Measurements from ENCODE around the gene MRNIP.

Gene MRNIP, protein sequence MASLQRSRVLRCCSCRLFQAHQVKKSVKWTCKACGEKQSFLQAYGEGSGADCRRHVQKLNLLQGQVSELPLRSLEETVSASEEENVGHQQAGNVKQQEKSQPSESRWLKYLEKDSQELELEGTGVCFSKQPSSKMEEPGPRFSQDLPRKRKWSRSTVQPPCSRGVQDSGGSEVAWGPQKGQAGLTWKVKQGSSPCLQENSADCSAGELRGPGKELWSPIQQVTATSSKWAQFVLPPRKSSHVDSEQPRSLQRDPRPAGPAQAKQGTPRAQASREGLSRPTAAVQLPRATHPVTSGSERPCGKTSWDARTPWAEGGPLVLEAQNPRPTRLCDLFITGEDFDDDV

DNA sequence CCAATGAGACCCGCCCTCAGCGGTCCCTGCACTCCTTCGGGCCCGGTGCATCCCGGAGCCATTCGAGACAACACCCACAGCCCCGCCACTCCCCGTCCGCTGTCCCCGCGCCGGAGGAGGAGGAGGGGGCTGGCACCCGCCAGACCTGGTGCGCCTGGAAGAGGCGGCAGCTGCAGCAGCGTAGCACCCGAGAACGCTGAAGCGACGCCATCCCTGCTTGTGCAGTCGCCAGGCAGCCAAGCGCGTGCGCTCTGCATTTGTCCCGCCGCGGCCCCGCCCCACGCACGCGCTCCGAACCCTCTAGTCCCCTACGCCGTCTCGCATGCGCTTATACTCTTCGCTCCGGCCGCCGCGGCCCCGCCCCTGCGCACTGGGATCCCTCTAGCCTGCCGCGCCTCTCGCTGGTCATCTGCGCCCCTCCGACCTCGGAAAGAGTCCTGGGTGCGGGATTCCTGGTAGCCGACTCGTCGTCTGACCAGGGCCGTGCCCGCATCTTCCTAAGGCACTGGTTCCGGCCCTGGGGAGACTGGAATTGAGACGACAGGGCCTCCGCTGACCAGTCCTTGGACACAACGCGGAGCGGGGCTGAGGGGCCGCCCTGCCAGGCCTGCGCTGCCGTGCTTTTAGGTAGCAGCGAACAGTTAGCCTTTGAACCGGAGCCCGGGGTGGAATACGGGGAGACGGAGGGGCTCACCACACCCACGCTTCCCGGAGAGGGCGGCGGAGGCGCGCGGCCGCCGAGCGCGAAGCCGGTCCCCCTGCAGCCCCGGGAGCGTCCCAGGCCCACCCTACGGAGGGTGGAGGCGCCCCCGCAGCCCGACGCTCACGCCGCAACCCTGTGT lies at the start of gene MRNIP:
TSS of gene MRNIP (minus strand) at position 232 of the 842 bp plus-strand sequence. CDS start at position 211, 21 bp downstream.
- peak; percentile 86 for DNase-seq (ENCODE audit: low read depth)

DNA sequence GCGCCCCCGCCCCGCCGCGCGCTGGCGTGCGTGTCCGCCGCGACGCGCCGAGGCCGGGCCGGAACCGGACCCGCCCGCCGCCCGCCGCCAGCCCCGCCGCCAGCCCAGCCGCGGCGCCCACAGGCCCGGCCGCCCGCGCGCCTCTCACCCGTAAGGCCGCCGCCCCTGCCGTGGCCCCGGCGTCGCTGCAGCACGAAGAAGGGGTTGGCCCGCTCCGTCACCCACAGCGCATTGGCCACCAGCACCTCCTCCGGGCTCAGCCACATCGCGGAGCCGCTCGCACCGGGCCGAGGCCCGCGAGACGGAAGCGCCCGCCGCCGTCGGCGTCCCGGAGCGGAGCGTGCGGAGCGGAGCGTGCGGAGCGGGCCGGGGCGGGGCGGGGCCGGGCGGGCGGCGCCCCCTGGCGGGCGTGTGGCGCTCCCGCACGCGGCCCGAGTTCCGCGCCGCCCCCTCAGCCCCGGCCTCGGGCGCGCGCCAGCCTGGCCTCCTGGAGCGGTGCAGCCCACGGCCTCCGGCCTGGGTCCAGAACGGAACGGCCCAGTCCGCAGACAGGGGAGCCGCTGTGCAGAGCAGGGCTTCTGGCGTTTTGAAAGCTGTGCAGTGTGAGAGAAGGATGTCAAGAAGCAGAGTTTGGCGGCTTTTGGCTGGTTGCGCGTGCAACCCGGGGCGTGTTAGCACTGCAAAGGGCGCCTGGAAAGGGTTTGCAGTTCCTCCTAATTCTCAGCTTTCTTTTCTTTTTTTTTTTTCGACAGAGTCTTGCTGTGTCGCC lies 49.1 kb upstream of the MRNIP start, which contains the start of gene TBC1D9B:
TSS of gene TBC1D9B (minus strand) at position 342 of the 769 bp plus-strand sequence. CDS start at position 266, 76 bp downstream.
- DNase-seq (ENCODE audit: low read depth), result peak; percentile 53

DNA sequence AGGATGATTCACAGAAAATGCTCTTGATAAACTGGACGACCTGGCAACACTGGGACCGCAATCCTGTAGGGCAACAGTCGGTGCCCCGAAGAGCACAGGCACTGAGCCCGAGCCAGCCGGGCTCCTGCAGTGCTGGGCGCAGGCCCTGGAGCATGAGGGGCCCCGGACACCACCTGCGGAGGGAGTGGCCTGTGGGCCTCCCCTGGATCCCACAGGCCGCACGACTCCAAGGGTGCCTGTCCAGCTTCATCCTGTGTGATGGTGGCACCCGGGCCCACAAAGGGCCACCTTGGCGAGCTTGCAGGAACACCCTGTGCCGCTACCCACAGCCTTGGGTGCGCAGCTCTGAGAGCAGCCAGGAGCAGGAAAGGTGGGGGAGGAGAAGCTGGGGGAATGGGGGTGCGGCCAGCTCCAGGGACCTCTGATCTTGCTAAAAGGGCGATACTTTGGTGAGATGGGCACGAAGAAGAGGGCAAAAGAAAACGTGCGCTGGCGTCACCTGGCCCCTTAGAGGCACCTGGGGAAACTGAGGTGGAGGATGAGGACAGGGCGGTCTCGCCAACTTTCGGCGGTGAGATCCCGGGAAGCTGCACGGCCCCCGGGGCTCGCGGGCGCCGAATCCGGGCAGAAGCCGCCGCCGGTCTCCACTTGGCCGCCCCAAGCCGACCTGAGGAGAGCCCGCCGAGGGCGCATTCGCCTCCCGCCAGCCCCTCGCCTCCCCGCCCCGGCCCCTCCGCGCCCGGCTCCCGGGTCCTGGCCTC lies 48.4 kb upstream of the MRNIP start:
- DNase-seq (ENCODE audit: low read depth), result no peak

DNA sequence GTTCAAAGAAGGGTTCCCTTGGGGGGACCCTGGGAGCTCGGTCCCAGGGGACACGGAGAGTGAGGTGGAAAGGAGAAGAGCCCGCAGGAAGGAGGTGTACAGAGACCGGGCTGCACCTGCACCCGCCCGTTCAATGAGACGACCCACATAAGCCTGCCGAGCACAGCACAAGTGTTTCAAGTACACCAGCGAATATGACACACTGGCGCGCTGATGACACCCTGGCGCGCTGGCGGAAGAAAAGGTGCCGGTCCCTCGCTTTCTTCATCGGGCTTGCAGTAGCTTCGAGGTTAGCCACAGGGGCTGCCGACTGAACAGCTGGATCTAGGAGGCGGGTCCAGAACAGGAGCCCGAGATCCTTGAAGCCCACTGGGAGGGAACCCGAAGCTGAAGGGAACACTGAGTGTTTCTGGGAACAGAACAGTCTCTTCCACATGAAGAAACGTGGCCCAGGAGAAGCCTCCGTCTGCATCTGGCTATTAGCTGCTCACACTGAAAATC lies 47.7 kb upstream of the MRNIP start:
- DNase-seq (ENCODE audit: low read depth), result no peak

DNA sequence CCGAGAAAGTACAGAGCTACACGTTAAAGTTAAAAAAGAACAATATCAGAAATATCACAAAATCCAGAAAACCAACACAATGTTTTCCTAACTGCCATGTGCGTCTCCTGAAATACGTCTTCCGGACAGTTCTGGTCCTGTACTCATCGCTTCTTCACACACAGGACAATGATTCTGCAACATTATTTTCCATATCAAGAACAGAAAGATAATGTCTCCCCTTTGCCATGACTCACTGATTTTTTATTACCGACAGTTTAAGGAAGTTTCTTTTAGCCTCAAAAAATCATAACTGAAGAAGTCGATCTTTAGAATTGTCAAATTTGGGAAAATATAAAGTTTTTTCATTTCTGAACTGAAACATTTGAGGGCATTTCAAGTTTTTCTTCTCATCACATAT lies 46.5 kb upstream of the MRNIP start:
- DNase-seq (ENCODE audit: low read depth), result no peak

DNA sequence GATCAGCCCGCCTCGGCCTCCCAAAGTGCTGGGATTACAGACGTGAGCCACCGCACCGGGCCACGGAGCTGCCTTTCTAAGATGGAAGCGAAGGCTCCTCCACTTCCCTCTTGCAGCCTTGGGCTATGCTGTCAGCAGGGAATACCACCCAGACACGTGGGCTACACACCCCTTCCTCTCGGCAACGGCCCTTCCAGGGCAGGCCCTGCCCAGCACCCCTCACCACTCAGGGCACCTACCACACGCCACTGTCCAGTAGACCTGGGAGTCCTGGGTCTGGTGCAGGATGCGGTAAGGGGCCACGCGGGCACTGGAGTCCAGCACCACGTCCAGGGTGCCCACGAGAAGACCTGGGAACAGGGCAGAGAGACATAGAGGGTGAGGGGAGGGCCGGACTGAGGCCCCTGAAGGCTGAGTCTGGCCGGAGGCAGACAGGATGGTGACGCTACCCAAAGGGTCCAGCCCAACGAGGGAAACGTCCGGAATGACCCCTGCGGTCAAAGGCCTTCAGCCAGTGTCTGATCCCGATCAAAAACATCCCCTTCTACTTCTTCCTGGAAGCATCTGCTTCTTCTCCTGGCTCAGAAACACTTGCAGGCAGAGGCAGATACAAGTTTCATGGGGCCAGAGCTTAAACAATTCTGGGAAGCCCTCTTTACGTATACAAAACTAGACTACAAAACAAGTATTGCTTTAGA lies 46.0 kb upstream of the MRNIP start:
- no peak for DNase-seq (ENCODE audit: low read depth)

DNA sequence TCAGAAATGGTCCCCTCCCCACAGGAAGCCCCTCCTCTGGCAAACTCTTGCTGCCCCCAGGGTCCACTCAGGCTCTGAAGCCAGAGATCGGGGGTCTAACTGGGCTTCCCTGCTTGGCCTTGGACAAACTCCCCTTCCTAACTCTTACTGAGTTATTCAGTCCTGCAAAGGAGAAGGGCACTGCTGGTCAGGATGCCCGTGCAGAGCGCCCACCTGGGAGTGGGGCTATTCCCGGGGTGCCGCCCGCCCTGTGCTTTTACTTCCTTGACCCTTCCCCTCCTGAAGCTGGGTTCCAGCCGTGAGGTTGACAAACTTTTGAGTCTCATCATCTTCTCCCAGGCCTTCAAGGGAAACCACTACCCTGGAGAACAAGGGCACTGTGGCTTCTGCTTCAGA lies 44.1 kb upstream of the MRNIP start:
- no peak for DNase-seq (ENCODE audit: low read depth)

DNA sequence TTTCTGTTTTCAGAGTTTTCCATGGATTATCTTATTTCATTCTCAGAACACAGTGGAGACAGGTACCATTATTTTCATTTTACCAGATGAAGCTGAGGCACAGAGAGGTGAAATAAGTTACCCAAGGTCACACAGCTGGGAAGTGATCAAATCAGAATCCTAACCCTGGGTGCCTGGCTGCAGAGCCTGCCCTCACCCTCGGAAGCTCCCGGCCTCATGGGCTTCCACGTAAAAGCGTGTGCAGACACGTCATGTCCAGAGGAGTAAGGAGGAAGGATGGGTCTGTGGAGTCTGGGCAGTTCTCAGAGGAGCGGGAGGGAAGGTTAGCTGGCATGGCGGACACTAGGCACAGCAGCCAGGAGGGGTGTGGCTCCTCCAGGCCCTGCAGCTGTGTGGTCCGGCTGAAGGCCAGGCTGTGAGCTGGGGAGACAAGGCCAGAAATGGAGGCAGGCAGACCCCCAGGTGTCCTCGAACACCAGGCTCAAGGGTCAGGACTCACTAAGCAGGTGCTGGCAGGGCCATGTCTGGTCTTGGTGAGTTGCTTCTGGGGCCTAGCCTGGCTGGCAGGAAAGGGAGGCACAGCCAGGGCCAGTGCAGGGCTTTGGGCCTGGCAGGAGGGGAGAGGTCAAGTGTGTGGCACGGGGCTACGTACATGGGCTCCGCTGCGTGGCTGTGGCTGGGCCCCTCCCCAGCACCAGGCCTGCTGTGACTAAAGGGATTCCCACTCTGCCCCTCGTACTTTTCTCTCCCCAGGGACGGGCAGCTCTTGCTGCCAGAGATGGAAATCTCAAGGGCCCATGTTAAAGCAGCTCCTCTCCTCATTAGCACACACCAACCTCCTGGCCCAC lies 43.5 kb upstream of the MRNIP start:
- no peak for DNase-seq (ENCODE audit: low read depth)

DNA sequence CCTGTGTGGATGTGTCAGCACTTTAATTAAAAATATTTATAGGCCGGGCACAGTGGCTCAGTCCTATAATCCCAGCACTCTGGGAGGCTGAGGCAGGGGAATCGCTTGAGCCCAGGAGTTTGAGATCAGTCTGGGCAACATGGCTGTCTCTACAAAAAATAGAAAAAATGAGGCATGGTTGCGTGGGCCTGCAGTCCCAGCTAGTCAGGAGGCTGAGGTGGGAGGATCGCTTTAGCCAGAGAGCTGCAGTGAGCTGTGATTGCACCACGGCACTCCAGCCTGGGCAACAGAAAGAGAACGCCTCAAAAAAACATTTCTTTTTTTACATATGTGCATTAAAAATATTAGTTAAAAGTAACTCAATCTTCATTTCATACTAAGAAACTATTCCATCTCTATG lies 42.8 kb upstream of the MRNIP start:
- DNase-seq (ENCODE audit: low read depth), result no peak

DNA sequence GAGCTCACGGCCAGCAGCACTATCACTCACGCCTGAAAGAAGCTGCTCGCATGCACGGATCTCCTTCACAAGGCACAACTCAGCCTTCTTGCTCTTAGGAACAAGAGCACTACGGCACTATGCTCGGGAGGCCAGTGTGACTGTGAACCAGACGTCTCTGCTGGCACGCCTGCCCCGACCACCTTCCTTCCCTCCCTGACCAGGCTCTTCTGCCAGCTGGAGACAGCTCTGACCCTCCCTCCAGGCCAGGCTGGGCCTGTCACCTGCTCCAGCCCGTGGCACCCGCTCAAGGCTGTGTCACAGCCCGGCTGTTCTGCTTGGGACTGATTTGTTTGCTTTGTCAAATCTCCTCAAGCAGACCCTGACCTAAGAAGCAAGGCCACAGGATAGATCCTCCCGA lies 42.1 kb upstream of the MRNIP start:
- no peak for DNase-seq (ENCODE audit: low read depth)

DNA sequence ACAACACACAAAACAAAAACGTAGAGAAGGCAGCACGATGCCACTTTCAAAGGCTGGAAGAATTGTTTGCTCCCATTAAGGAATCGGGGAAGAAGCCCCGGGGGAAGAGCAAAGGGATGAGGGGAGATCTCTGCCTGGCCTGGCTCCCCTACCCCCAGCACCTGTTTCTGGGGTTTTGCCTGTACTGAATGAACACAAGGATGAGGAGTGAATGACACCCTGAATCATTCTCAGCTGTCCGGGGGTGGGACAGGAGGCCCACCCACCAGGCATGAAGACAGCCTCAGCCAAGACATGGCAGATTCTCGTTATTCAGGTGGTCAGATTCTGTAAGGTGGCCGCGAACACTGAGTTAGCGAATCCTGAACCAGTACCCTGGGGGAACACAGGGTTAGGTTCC lies 41.6 kb upstream of the MRNIP start:
- no peak for DNase-seq (ENCODE audit: low read depth)

DNA sequence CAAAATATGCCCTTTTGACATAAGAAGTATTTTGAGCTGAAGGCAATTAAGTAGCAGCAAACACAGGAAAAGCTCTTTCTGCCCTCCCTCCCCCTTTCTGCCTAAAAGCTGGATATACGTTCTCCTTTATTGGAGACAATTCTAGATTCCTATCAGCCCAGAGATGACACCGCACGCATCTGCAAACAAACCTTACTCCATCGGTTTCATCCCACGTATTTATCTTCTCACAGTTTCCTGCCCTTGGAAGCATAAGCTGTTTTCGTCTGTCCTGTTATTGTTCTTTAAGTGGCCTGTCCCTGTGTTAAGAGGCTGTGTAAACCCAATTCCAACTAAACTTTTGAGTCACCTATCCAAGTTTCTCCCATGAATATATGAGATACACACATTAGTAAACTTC lies 37.2 kb upstream of the MRNIP start:
- no peak for DNase-seq (ENCODE audit: low read depth)

DNA sequence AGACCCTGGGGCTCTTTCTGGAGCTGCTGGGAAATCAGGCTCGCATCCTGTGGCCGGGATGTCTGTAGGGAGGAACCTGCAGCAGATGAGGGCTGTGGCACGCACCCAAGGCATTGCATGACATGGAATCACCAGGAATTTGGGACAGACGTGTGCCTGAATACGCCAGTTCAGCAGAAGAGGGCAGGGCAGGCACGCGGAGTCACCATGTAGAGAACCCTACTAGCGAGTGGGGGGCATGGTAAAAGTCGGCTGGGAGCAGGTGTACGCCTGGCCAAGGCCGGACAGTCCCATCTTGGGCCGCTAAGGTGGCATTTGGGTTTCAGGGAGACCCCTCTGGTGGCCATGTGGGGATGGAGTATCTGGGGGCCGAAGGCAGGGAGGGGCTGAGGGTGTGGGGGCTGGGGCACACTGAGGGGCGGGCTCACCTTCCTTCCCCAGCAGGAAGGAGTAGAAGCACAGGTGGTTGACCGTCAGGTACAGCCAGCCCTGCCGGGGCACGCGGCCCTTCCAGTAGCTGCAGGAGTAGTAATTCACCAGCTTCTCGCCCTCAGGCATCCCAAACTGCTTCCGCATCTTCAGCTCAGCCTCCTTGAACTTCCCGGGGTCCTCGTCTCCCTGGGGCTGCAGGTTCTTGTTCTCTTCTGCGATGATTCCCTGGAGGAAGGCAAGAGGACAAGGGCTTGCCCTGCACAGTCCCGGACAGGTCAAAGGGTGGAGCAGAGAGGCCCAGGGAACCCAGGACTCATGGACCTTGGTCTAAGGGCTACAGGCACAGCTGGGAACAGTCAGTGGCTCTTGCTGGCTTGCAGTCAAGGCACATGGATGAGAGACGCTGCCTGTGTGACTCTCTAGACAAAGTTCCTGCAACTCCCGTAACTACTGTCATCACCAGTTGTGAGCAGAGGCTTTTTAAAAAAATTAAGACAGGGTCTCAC lies 35.6 kb upstream of the MRNIP start:
- no peak for DNase-seq (ENCODE audit: low read depth)

DNA sequence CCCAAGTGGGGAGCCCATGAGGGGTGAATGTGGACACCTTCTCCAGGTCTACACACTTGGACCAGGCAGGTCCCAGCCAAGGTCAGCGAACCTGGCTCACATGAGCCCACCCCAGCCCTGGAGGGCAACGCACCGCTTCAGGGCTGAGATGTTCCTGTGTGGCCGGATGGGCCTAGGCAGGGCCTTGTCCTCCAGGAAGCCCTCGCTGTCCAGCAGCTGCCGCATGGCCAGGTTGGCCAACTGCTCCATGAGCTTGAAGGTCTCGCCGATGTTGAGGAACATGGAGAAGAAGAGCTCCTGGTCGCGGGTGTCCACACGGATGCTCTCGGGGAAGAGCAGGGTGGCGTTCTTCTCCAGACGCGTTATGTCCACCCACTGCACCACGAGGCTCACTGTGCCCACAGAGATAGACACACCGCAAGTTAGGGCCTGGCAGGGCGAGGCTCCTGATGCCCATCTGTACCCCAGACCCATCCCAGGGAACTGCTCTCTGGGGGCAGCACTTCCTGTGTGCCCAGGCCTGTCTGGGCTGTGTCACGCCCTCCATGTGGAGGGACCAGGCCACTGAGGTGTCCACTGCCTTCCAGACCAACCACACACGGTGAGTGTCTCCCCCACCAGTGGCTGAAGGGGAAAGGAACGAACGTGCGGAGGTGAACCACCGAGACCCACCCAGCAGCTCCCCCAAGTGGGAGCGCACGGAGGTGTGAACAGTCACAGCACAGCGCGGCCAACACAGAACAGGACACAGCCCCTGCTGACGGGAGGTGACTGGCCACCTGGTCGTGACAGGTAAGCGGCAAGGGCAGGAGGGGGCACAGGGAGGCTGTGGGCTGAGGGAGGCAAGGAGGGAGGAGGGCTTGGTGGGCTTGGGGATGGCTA lies 34.7 kb upstream of the MRNIP start:
- no peak for DNase-seq (ENCODE audit: low read depth)

DNA sequence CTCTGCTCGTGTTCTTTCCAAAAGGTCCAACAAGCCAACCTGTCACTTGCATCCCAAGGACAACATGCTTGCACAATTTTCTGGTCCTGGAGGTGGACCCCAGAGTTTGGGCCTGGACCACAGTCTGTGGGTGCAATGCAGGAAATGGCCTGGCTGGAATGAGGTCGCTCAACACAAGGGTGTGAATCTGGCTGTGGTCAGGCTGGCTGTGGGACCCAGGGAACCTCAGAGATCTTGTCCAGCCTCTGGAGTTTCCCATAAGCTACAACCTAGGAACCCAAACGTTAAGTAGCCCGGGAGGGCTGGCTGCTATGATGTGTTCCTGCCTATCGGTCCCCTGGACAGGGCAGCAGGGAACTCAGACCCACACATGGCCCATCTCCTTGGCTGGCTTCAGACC lies 33.6 kb upstream of the MRNIP start:
- DNase-seq (ENCODE audit: low read depth), result no peak

DNA sequence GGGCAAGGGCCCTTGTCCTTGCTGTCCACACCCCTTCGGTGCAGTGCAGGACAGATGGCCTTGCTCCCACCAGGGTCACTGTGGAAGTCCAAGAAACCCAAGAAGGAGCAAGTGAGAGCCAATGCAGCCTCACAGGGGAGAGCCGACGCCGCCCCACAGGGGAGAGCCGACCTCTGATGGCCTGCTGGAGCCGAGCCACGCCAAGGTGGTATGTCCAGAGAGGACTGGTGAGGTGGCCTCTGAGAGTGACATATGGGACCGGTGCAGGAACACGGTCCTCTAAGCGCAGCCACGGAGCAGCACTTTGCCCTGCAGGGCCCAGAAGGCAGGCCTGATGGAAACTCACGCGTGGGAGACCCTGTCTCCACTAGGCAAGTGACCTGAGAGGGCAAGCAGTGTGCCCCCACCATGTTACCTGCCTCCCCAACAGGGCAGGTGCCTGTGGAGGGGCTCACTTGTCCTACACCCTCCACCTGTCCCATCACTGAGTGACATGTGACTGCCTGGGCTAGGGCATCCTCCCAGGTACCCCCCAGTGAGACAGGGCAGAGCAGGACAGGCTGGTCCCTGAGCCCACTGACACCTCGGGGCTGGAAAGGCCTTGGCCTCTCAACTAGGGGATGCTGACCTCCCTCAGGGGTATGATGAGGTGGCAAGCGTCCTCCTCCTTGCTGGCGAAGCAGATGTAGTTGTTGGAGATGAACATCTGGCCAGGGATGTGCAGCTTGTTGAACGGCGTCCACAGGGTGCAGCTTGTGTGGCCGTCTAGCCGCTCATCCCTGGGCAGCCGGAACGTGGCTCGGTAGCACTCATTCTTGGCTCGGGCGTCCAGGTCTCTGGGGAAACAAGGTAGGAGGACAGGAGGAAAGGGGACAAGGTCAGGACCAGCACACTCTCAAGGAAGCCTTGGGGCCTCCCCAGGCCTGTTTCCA lies 32.4 kb upstream of the MRNIP start:
- DNase-seq (ENCODE audit: low read depth), result no peak

DNA sequence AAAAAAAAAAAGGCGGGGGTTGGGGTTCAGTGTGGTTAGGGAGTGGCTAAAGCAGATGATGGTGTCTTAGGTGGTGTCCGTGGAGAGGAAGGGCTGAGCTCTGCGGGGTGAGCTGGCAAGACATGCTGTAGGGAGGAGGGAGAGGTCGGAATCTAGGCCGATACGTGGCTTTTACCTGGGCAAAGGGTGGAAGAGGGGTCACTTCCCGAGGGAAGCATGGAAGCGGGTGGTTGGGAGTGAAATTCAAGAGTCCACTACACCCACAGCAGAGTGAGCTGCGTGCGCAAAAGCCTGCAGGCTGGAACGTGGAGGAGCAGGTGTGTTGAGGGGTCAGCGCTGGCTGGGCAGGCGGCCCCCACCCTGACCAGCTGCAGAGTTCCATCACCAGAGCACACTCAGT lies 31.3 kb upstream of the MRNIP start:
- no peak for DNase-seq (ENCODE audit: low read depth)
